ENCODE data around the gene IL22RA2.

GRCh38 chr6:137173501-137173900, at the start of gene IL22RA2:
- TF ChIP-seq CTCF (IDR thresholded peaks at IDR 0.05), result no peak
- no peak for TF ChIP-seq POLR2A (IDR thresholded peaks at IDR 0.05)
